Mesendoderm (in vitro differentiated cells): ENCODE results near the gene FAT3.

Experiments used
- DNase-seq: peaks from one replicate; pipeline ENCODE4 v3.0.0; 2013
- H2AK5ac ChIP-seq: 2 replicates; pipeline ENCODE4 v1.6.1; 2013; ENCODE audit warnings: low read length, inconsistent platforms
- H2BK120ac ChIP-seq: 2 replicates; pipeline ENCODE4 v1.6.1; 2013; ENCODE audit warnings: low read depth, mild to moderate bottlenecking, low read length, moderate library complexity, mixed read lengths
- H2BK15ac ChIP-seq: replicated peaks from 2 replicates; pipeline ENCODE4 v1.6.1; 2013; ENCODE audit warnings: low read depth, mild to moderate bottlenecking, moderate library complexity
- H2BK5ac ChIP-seq: 2 replicates; pipeline ENCODE4 v1.6.1; 2013; ENCODE audit warnings: low read length, inconsistent platforms
- H3K18ac ChIP-seq: 2 replicates; pipeline ENCODE4 v1.6.1; 2013; ENCODE audit warnings: mild to moderate bottlenecking, low read length, mixed read lengths
- H3K23ac ChIP-seq: one replicate; pipeline ENCODE4 v1.6.1; 2013; ENCODE audit warnings: low read length
- H3K27ac ChIP-seq: 2 replicates; pipeline ENCODE4 v1.5.1; 2013; ENCODE audit warnings: low read depth, mild to moderate bottlenecking, inconsistent platforms, low read length, moderate library complexity
- H3K27me3 ChIP-seq: 2 replicates; pipeline ENCODE4 v1.6.1; 2013; ENCODE audit warnings: low read length, control low read depth, mild to moderate bottlenecking, inconsistent platforms; ENCODE audit not compliant: insufficient read depth, poor library complexity
- H3K36me3 ChIP-seq: 2 replicates; pipeline ENCODE4 v1.6.1; 2013; ENCODE audit warnings: low read length, inconsistent platforms; ENCODE audit not compliant: control insufficient read depth, insufficient read depth
- H3K4ac ChIP-seq: one replicate; pipeline ENCODE4 v1.6.1; 2013; ENCODE audit warnings: low read depth, mild to moderate bottlenecking, low read length, moderate library complexity
- H3K4me1 ChIP-seq: 2 replicates; pipeline ENCODE4 v1.6.1; 2013; ENCODE audit warnings: low read depth, low read length, inconsistent platforms; ENCODE audit not compliant: control insufficient read depth
- H3K4me2 ChIP-seq: 2 replicates; pipeline ENCODE4 v1.6.1; 2013; ENCODE audit warnings: low read length
- H3K4me3 ChIP-seq: 2 replicates; pipeline ENCODE4 v1.5.1; 2013; ENCODE audit warnings: mild to moderate bottlenecking, low read length
- H3K56ac ChIP-seq: one replicate; pipeline ENCODE4 v1.6.1; 2013; ENCODE audit warnings: low read length
- H3K79me1 ChIP-seq: 2 replicates; pipeline ENCODE4 v1.6.1; 2013; ENCODE audit warnings: low read length, inconsistent platforms
- H3K79me2 ChIP-seq: 2 replicates; pipeline ENCODE4 v1.6.1; 2013; ENCODE audit warnings: mild to moderate bottlenecking, low read length; ENCODE audit not compliant: control insufficient read depth, insufficient read depth
- H3K9ac ChIP-seq: 2 replicates; pipeline ENCODE4 v1.6.1; 2013; ENCODE audit warnings: low read length, inconsistent platforms
- H4K5ac ChIP-seq: one replicate; pipeline ENCODE4 v1.6.1; 2013; ENCODE audit warnings: low read length
- H4K8ac ChIP-seq: one replicate; pipeline ENCODE4 v1.6.1; 2013; ENCODE audit warnings: low read depth, mild to moderate bottlenecking, control low read depth, low read length, moderate library complexity
- WGBS: extraction: QIAGEN DNeasy Blood & Tissue Kit; methylation state at CpG from one replicate; pipeline ENCODE4 v1.1.7; 2013; ENCODE audit warnings: low lambda C conversion rate, missing lambda C conversion rate; ENCODE audit not compliant: insufficient coverage; ENCODE audit errors: extremely low coverage; 5-methylcytosine and 5-hydroxymethylcytosine counted together

Gene FAT3

DNA sequence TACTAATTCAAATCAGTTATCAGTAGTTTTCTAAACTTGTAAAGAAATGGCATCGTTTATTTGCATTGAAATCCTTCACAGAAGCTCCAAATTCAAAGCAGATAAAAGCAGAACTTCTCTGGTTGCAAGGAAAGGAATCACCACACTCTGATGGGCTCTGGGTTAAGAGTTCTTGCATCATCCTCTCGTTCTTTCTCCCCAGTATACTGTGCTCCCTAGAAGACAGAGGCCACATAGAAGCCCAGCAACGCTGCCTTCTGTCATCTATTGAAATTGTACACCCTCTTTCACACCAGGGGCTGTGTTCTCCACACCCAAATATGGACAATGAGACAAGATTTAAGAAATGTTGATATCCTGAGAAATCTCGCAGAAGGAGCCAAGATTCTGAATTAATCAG is 29.3 kb downstream of the FAT3 start:
- H3K27ac ChIP-seq = no peak overlapping the region
- H3K79me1 ChIP-seq = peaks cover 9% of the 10 kb centered on the region
- H2BK5ac ChIP-seq = no peak overlapping the region
- H2BK15ac ChIP-seq = no peak overlapping the region
- no peak overlapping the region for H2AK5ac ChIP-seq
- no peak overlapping the region for H3K9ac ChIP-seq
- DNase-seq = peak; percentile 60
- H3K18ac ChIP-seq = peak overlapping the region; percentile 23
- H3K56ac ChIP-seq = peak overlapping the region; percentile 46
- H4K5ac ChIP-seq = no peak overlapping the region
- peaks cover 4% of the 10 kb centered on the region for H3K79me2 ChIP-seq
- H4K8ac ChIP-seq = no peak overlapping the region
- peaks cover 10% of the 10 kb centered on the region for H3K4me1 ChIP-seq
- H3K23ac ChIP-seq = no peak overlapping the region
- peak overlapping the region; percentile 59 for H3K4ac ChIP-seq
- H3K4me3 ChIP-seq = no peak overlapping the region
- no peak overlapping the region for H3K4me2 ChIP-seq
- no peak overlapping the region for H2BK120ac ChIP-seq
- no peaks in the 10 kb centered on the region for H3K27me3 ChIP-seq
- WGBS = no CpG with 5 or more reads among the region's 4 CpGs
- no peaks in the 10 kb centered on the region for H3K36me3 ChIP-seq

- H3K18ac ChIP-seq = no peak overlapping the region
- peaks cover 10% of the 10 kb centered on the region for H3K4me1 ChIP-seq
- H3K4me3 ChIP-seq = no peak overlapping the region
- no peak overlapping the region for H3K56ac ChIP-seq
- H3K4me2 ChIP-seq = no peak overlapping the region
- no peak overlapping the region for H2BK5ac ChIP-seq
- no peak overlapping the region for H2BK15ac ChIP-seq
- H3K27ac ChIP-seq = no peak overlapping the region
- no CpG with 5 or more reads among the region's 4 CpGs for WGBS
- no peak overlapping the region for H3K23ac ChIP-seq
- H3K4ac ChIP-seq = no peak overlapping the region
- H2BK120ac ChIP-seq = no peak overlapping the region
- no peaks in the 10 kb centered on the region for H3K27me3 ChIP-seq
- no peak overlapping the region for H2AK5ac ChIP-seq
- H4K5ac ChIP-seq = no peak overlapping the region
- no peak overlapping the region for H4K8ac ChIP-seq
- peaks cover 9% of the 10 kb centered on the region for H3K79me1 ChIP-seq
- H3K79me2 ChIP-seq = peaks cover 5% of the 10 kb centered on the region
- no peak overlapping the region for H3K9ac ChIP-seq
- H3K36me3 ChIP-seq = no peaks in the 10 kb centered on the region
- DNase-seq = no peak
Measured at GRCh38 chr11:92257536-92257935, 32.9 kb downstream of the FAT3 start.

GRCh38 chr11:92259861-92260260 is 35.2 kb downstream of the FAT3 start:
- H3K36me3 ChIP-seq = no peaks in the 10 kb centered on the region

DNA sequence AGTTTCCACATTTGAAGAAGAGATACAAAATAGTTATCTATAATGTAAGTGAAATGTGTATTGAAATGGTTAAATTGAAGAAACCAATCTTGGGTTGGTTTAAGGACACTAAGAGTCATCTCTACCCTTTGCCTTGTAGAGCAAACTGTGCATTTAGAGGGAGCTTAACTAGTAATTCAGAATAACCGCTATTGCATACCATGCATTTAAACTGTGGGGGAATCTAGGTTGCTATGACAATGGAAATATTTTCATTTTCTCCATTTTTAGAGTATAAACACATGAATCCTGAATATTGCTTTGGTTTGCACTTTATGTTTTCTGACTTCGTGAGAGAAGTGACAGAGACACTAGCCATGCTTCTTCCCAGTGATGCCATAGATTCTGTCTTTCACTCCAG is 39.7 kb downstream of the FAT3 start:
- Histone ChIP-seq H3K4me1 (peaks cover 7% of the 10 kb centered on the region), H2BK15ac (no peak overlapping the region)
- WGBS = no CpG with 5 or more reads among the region's 2 CpGs

More at GRCh38 chr11:92259861-92260260, 35.2 kb downstream of the FAT3 start:
- no peaks in the 10 kb centered on the region for H3K27me3 ChIP-seq
- no peak overlapping the region for H3K9ac ChIP-seq
- H3K79me2 ChIP-seq = peaks cover 5% of the 10 kb centered on the region
- no peak for DNase-seq
- H2BK15ac ChIP-seq = no peak overlapping the region
- H3K4me3 ChIP-seq = no peak overlapping the region
- H4K5ac ChIP-seq = no peak overlapping the region
- no peak overlapping the region for H3K23ac ChIP-seq
- H3K79me1 ChIP-seq = peaks cover 9% of the 10 kb centered on the region
- H2BK120ac ChIP-seq = no peak overlapping the region
- peaks cover 2% of the 10 kb centered on the region for H3K4me1 ChIP-seq
- no peak overlapping the region for H2AK5ac ChIP-seq
- WGBS = no CpG with 5 or more reads among the region's 4 CpGs
- H4K8ac ChIP-seq = no peak overlapping the region
- H3K4me2 ChIP-seq = no peak overlapping the region
- no peak overlapping the region for H3K4ac ChIP-seq
- no peak overlapping the region for H2BK5ac ChIP-seq
- H3K56ac ChIP-seq = peak overlapping the region; percentile 19
- no peak overlapping the region for H3K27ac ChIP-seq
- H3K18ac ChIP-seq = peak overlapping the region; percentile 47

GRCh38 chr11:92266806-92267205 is 42.2 kb downstream of the FAT3 start:
- Histone ChIP-seq H3K56ac (peak overlapping the region; percentile 52), H3K4ac (no peak overlapping the region), H4K8ac (no peak overlapping the region), H3K79me1 (peaks cover 5% of the 10 kb centered on the region), H3K79me2 (peaks cover 8% of the 10 kb centered on the region), H3K23ac (no peak overlapping the region), H3K36me3 (no peaks in the 10 kb centered on the region), H2BK15ac (no peak overlapping the region), H2AK5ac (no peak overlapping the region), H2BK5ac (no peak overlapping the region), H3K27me3 (no peaks in the 10 kb centered on the region), H3K18ac (no peak overlapping the region), H3K4me3 (no peak overlapping the region), H2BK120ac (no peak overlapping the region), H3K4me1 (peaks cover 10% of the 10 kb centered on the region), H3K4me2 (no peak overlapping the region), H3K27ac (no peak overlapping the region), H4K5ac (no peak overlapping the region), H3K9ac (no peak overlapping the region)
- WGBS = no CpG with 5 or more reads among the region's 4 CpGs
- DNase-seq = peak; percentile 44

More for the DNA sequence above, 39.7 kb downstream of the FAT3 start:
- Histone ChIP-seq H3K23ac (no peak overlapping the region), H3K18ac (no peak overlapping the region), H4K5ac (no peak overlapping the region), H4K8ac (no peak overlapping the region), H3K4me3 (no peak overlapping the region), H3K27me3 (no peaks in the 10 kb centered on the region), H2BK120ac (no peak overlapping the region), H3K9ac (no peak overlapping the region), H3K4me2 (no peak overlapping the region), H3K27ac (no peak overlapping the region), H3K36me3 (no peaks in the 10 kb centered on the region), H3K56ac (no peak overlapping the region), H3K79me2 (peaks cover 5% of the 10 kb centered on the region), H3K79me1 (peaks cover 2% of the 10 kb centered on the region), H2BK5ac (no peak overlapping the region), H2AK5ac (no peak overlapping the region), H3K4ac (no peak overlapping the region)
- DNase-seq = no peak

DNA sequence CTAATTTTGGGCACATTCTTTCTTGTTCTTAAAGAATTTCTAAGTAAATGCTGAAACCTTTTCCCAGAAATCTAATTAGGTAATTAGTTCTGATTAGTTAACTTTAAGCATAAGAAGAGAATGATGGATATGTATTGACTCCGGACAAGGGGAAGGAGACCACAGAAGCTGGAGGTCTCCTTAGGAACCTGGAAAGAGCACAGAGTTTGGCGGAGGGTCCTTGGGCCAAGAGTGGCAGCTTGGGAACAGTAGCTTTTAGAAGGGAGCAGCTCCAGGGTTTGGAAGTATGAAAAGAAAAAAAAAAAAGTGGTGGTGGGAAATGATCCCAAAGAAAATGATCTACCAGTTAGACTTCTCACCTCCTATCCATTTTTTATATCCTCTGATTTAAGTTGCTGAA is 42.7 kb downstream of the FAT3 start:
- Histone ChIP-seq H3K4me1 (peaks cover 10% of the 10 kb centered on the region), H2BK5ac (no peak overlapping the region), H2BK15ac (no peak overlapping the region), H2AK5ac (no peak overlapping the region), H3K4me2 (no peak overlapping the region), H3K23ac (no peak overlapping the region), H3K27ac (no peak overlapping the region), H3K79me1 (peaks cover 5% of the 10 kb centered on the region), H3K79me2 (peaks cover 8% of the 10 kb centered on the region), H4K5ac (no peak overlapping the region), H3K56ac (no peak overlapping the region), H3K18ac (no peak overlapping the region), H3K36me3 (no peaks in the 10 kb centered on the region), H4K8ac (no peak overlapping the region), H3K27me3 (no peaks in the 10 kb centered on the region), H2BK120ac (peak overlapping the region; percentile 35), H3K4me3 (no peak overlapping the region), H3K9ac (no peak overlapping the region), H3K4ac (no peak overlapping the region)
- no peak for DNase-seq
- WGBS = no CpG with 5 or more reads among the region's 2 CpGs
